GM18520 (cell line): ENCODE data around the gene MILR1.
"Not testable (repeated sequence)": the region's sequence is repeated elsewhere in the genome, so short reads cannot be mapped to it uniquely, and the experiment has no call there.

ENCODE experiments used
- ATAC-seq: cut with Tn5 transposase; IDR thresholded peaks from one replicate; pipeline ENCODE4 v1.9.1; 2021; ENCODE audit not compliant: unreplicated experiment

The MILR1 gene

GRCh38 chr17:64426596-64426995, 22.3 kb upstream of the MILR1 start:
- no peak for ATAC-seq

- ATAC-seq = no peak
Measured at GRCh38 chr17:64428406-64428805, 20.5 kb upstream of the MILR1 start.

- not testable (repeated sequence) for ATAC-seq
Measured at GRCh38 chr17:64430036-64430435, 18.9 kb upstream of the MILR1 start.

- no peak for ATAC-seq
Measured at GRCh38 chr17:64431534-64431933, 17.4 kb upstream of the MILR1 start.

DNA sequence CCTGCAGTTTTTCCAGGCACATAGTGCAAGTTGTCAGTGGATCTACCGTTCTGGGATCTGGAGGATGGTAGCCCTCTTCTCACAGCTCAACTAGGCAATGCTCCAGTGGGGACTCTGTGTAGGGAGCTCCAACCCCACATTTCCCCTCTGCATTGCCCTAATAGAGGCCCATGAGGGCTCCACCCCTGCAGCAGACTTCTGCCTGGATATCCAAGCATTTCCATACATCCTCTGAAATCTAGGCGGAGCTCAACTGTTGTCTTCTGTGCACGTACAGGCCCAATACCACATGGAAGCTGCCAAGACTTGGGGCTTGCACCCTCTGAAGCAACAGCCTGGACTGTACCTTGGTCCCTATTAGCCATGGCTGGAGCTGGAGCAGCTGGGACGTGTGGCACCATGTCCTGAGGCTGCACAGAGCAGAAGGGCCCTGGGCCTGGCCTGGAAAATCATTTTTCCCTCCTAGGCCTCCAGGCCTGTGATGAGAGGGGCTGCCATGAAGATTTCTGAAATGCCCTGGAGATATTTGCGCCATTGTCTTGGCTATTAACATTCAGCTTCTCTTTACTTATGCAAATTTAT, 10.9 kb upstream of the MILR1 start:
- no peak for ATAC-seq

DNA sequence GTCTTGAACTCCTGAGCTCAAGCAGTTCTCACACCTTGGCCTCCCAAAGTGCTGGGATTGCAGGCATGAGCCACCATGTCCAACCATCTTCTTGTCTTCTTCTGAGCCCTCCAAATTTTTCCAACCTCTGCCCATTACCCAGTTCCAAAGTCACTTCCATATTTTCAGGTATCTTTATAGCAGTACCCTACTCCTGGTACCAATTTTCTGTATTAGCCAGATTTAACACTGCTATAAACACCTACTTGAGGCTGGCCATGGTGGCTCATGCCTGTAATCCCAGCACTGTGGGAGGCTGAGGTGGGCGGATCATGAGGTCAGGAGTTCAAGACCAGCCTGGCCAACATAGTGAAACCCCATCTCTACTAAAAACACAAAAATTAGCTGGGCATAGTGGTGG, 9.4 kb upstream of the MILR1 start:
- not testable (repeated sequence) for ATAC-seq

DNA sequence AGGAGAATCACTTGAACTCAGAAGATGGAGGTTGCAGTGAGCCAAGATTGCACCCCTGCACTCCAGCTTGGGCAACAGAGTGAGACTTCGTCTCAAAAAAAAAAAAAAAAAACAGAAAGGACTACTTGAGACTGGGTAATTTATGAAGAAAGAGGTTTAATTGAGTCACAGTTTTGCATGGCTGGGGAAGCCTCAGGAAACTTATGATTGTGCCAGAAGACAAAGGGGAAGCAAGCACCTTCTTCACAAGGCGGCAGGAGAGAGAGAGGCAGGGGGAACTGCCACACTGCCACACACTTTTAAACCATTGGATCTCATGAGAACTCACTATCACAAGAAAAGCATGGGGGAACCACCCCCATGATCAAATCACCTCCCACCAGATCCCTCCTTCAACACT, 9.0 kb upstream of the MILR1 start:
- no peak for ATAC-seq

- no peak for ATAC-seq
Measured at GRCh38 chr17:64441772-64442540, 7.0 kb upstream of the MILR1 start.

DNA sequence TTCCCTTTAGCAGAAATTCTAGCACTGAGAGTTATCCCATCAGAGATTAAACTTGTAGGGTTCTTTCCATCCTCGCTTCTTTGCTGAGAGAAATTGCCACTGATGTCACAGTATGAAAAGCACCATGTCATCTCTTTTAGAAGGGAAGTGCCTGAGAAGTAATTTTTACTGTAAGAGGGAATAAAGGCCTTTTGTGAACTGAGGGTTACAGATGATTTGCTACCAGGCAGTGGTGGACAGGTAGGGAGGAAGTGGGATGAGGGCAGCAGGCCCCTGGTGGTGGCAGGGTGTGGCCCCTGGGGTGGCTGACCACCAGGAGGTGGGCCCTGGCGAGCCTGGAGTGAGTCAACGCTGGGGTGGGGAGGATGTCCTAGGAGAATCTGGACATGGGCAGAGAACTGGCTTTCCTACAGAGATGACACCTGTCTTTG, 6.4 kb upstream of the MILR1 start:
- ATAC-seq = no peak

GRCh38 chr17:64443086-64443760, 5.7 kb upstream of the MILR1 start:
- ATAC-seq = no peak

DNA sequence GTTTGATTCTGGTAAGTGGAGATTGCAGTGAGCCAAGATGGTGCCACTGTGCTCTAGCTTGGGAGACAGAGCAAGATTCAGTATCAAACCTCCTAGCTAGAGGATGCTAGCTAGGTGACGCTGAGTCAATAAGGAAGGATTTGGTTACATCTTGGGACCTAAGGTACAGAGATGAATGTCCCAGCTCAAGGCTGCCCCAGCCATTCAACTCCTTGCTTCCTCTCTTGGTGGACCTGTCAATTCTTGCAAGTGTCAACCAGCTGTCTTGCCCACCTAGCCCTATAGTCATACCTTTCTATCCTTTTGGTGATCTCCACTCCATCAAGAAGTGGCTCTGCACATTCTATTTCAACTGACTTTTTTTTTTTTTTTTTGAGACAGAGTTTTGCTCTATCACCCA, 1.4 kb upstream of the MILR1 start:
- no peak for ATAC-seq

GRCh38 chr17:64449545-64449944, 630 bp downstream of the MILR1 start:
- ATAC-seq = no peak

GRCh38 chr17:64455993-64456885, 7.3 kb downstream of the MILR1 start:
- no peak for ATAC-seq

GRCh38 chr17:64457156-64457555, 8.2 kb downstream of the MILR1 start:
- ATAC-seq = no peak

DNA sequence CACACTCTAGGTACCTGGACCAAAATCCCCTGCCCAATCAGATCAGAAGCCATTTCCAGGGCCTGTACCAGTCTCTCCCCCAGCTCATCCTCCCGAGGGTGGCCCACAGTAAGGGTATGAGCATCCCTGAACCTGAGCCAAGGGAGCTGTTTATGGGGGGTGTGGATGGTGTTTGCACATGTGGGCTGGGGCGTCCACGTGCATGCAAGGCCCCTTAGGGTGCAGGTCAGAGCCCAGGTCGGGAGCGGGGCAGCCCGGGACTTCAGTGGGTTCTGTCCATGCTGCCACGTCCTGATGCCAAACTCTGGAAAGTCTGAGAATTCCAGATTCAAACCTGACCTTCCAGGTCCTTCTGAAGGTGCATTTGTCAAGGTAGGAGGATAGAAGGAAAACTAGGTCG, 9.8 kb downstream of the MILR1 start:
- ATAC-seq = no peak

- ATAC-seq = no peak
Measured at GRCh38 chr17:64459284-64459747, 10.4 kb downstream of the MILR1 start.

DNA sequence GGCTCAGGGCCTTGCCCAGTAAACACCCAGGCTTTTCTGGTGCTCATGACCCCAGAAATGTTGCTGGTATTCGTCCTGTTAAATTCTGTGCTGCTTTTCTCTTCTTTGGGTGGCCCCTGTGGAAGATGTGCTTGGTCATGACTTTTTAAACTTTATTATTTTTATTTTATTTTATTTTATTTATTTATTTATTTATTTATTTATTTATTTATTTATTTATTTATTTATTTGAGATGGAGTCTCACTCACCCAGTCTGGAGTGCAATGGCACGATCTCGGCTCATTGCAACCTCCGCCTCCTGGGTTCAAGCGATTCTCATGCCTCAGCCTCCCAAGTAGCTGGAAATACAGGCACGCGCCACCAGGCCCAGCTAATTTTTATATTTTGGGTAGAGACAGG, 10.9 kb downstream of the MILR1 start:
- not testable (repeated sequence) for ATAC-seq

GRCh38 chr17:64460955-64461354, 12.0 kb downstream of the MILR1 start:
- no peak for ATAC-seq

GRCh38 chr17:64461788-64462187, 12.9 kb downstream of the MILR1 start:
- no peak for ATAC-seq

- ATAC-seq = no peak
Measured at GRCh38 chr17:64466019-64466735, 17.3 kb downstream of the MILR1 start.
